Tongue (tissue), 3 donors: Measurements from ENCODE around the gene IL13RA2. TPM values are rescaled to one million over a fixed set of nuclear protein-coding genes. Genes with fewer than 3 reads are reported as not detected.

Experiments
- DNase-seq: peaks from one replicate; pipeline ENCODE4 v3.0.0-alpha.2; 2015
- small RNA-seq: library from RNA; depleted of rRNA; stranded (forward); fragments of <200 nt; gene quantifications from one replicate; pipeline ENCODE3, GENCODE V24; 2014; ENCODE audit warnings: low replicate concordance
- total RNA-seq: library from RNA; depleted of rRNA; stranded (reverse); fragments of >200 nt; gene quantifications from one replicate; pipeline ENCODE4 v1.2.3, GENCODE V29; 2014

IL13RA2 gene
- total RNA-seq, 1 donor from 2014 or later, result 1.6 TPM

DNA sequence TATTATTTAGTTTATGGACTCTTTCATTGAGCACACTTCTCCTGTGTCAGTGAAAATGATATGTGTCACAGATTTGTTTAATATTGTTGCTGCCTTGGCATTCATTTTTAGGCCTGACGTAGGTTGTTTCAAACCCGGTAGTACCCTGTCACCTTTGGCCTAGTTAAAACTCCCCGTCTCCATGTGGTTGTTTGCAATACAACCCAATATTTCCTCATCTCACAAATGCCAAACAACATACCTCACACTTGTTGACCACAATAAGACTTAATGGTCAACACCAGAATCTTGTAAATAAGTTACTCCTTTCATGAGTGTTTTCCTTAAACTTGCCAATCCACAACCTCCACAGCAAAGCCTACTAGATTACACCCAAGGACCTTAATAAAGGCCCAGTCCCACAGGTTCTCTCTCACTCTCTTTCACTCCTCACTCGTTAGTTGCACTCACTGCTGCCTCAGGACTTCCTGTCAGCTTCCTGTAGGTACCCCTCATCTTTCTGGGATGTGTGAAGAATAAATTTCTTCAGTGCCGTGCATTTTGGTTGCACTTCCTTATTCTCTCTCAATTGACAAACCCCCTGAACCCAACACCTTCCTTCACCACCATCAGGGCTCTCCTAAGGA, 31.3 kb downstream of the IL13RA2 start:
- no peak for DNase-seq

DNA sequence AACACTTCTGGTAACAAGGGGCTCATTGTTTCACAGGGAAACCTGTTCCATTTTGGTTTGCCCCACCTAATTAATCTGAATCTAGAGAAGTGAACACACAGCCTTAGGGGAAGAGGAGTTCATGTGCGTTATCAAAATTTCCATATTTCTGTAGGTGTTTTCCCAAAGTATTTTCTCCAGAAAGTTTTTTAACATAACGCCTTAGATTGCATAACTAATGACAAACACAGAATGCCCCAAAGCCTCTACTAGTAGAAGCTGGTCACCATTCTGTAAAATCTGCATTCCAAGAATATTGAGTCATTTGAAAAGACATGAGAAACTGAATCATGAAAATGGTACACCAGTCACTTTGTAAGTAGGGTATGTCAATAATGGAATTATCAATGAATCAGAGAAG, 41.1 kb downstream of the IL13RA2 start:
- DNase-seq, result no peak

GRCh38 chrX:114973013-114973412, 44.4 kb downstream of the IL13RA2 start:
- no peak for DNase-seq

DNA sequence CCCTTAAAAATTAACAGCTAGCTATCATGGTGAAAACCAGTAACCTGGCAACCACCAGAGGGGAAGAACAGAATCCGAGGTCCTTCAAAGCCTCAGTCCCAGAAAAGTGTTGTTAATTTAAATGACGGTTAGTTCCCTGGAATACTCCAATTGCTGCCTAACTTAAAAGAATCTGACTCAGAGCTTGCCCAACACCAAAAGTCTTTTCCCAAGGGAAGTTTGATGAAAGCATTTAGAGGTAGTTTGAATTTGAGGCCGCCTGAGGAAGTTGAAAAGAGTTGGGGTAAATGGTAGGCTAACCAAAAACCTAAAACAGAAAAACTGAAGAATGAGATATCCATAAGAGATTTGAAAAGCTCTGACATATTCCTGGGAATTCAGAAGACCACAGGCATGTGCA, 46.6 kb downstream of the IL13RA2 start:
- DNase-seq, result no peak

- no peak for DNase-seq
Measured at GRCh38 chrX:114964374-114964773, 53.0 kb downstream of the IL13RA2 start.

GRCh38 chrX:114962209-114962608, 55.2 kb downstream of the IL13RA2 start:
- DNase-seq, result no peak

DNA sequence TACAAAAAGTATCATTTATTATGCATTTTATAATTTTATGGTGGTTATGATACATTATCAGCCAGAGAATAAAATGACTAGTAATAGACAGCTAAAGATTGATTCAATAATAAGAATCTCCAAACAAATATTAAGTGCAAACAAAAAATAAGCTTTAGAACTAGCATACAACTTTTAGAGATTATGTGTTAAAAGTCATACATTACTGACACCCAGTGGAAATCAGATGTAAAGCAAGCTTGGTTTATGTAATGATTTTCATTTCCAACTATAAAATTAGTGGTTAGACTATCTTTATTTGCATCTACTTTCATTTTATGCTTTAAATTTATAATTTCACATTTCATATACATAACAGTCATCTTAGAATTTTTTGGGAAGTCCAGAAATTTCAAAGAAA, 57.7 kb downstream of the IL13RA2 start:
- DNase-seq, result peak; percentile 3

Small RNA genes within 50 kb of the gene (small RNA-seq; reads per million reads assigned to genes)
- gene RNU6-648P, result not detected

Other genes with a start within 250 kb of the IL13RA2 start
- not detected for gene RBMXL3, start 171.8 kb upstream of the IL13RA2 start, total RNA-seq
- gene LRCH2, start 216.5 kb upstream of the IL13RA2 start, total RNA-seq, result 7.8 TPM